Transverse colon (tissue), 4 donors: ENCODE data around the gene NUDT8. TPM values are rescaled to one million over a fixed set of nuclear protein-coding genes. Genes with fewer than 3 reads are reported as not detected.
"Not testable (repeated sequence)": the region's sequence is repeated elsewhere in the genome, so short reads cannot be mapped to it uniquely, and the experiment has no call there.

Experiments
- DNase-seq: peaks from one replicate; pipeline ENCODE4 v3.0.0-alpha.2; 2019
- H3K27ac ChIP-seq, 4 donors: fragments of 200-600 bp; sonication (generic); 2 replicates each; pipeline ENCODE4 v1.5.1; 2016 to 2018; ENCODE audit warnings: inconsistent platforms in 4 of 4
- H3K27me3 ChIP-seq: fragments of 200-600 bp; sonication (generic); 2 replicates; pipeline ENCODE4 v1.5.1; 2017; ENCODE audit warnings: inconsistent platforms
- H3K36me3 ChIP-seq, 4 donors: fragments of 200-600 bp; sonication (generic); 2 replicates each; pipeline ENCODE4 v1.5.1; 2017 to 2019; ENCODE audit warnings: inconsistent platforms in 4 of 4
- H3K4me1 ChIP-seq, 4 donors: fragments of 200-600 bp; sonication (generic); 2 replicates each; pipeline ENCODE4 v1.5.1; 2017 to 2020; ENCODE audit warnings: inconsistent platforms in 4 of 4
- H3K4me3 ChIP-seq, 4 donors: fragments of 200-600 bp; sonication (generic); 1 replicate in 1 of 4; 2 replicates in 3 of 4; pipeline versions ENCODE4 v1.5.1 to v1.6.1; 2017 to 2019; ENCODE audit warnings: inconsistent platforms in 4 of 4
- H3K9me3 ChIP-seq, 2 donors: fragments of 200-600 bp; sonication (generic); 2 replicates each; pipeline ENCODE4 v1.5.1; 2017 to 2019; ENCODE audit warnings: inconsistent platforms in 2 of 2
- EP300 ChIP-seq: sonication (generic); formaldehyde crosslinking; IDR thresholded peaks from one replicate; pipeline ENCODE4 v1.6.1; 2017; ENCODE audit warnings: antibody characterized with exemption, low read depth
- POLR2A ChIP-seq: fragments of 450-650 bp; IDR thresholded peaks from one replicate; pipeline ENCODE4 v1.6.1; 2016; ENCODE audit warnings: antibody characterized with exemption, mild to moderate bottlenecking, moderate library complexity
- POLR2AphosphoS5 ChIP-seq, 3 donors: sonication (generic); formaldehyde crosslinking; IDR thresholded peaks; one replicate each; pipeline ENCODE4 v1.6.1; 2016; ENCODE audit warnings: antibody characterized with exemption in 3 of 3
- WGBS, 2 donors: methylation state at CpG; one replicate each; pipeline ENCODE4 v1.1.5; 2018; ENCODE audit warnings: low coverage in 1 of 2; 5-methylcytosine and 5-hydroxymethylcytosine counted together
- in situ Hi-C, 4 donors: fragments of 200-750 bp; cut with MboI; loops; one replicate each; pipeline versions ENCODE4 v1.15.0 to v1.15.1; 2017; ENCODE audit warnings: low sequenced_read_pairs in 3 of 4, low pct_ligation_motif_present in 1 of 4, low pct_unique_long_range_greater_than_20kb in 1 of 4
- intact Hi-C: fragments of 100-400 bp; cut with DNase I; formaldehyde crosslinking; loops from one replicate; pipeline ENCODE4 v1.15.1; 2023; ENCODE audit warnings: low total_unique reads
- total RNA-seq, 4 donors: library from RNA; depleted of rRNA; stranded (reverse); fragments of >200 nt; gene quantifications; one replicate each; pipeline ENCODE4 v1.1.0, GENCODE V29; 2016
- TF ChIP-seq, protein P1 (sequence below), 5 experiments: fragments of 200-600 bp in 3 of 5; fragments of 450-650 bp in 2 of 5; sonication (generic) in 3 of 5; IDR thresholded peaks; 1 replicate in 2 of 5; 2 replicates in 3 of 5; pipeline ENCODE4 v1.5.1; 2016 to 2017; ENCODE audit warnings: antibody characterized with exemption in 5 of 5, inconsistent platforms in 3 of 5, mild to moderate bottlenecking in 2 of 5, moderate library complexity in 1 of 5

The NUDT8 gene
- total RNA-seq, 4 donors from 2014 or later, result 21.3 to 68.5 (median 26.9) TPM

DNA sequence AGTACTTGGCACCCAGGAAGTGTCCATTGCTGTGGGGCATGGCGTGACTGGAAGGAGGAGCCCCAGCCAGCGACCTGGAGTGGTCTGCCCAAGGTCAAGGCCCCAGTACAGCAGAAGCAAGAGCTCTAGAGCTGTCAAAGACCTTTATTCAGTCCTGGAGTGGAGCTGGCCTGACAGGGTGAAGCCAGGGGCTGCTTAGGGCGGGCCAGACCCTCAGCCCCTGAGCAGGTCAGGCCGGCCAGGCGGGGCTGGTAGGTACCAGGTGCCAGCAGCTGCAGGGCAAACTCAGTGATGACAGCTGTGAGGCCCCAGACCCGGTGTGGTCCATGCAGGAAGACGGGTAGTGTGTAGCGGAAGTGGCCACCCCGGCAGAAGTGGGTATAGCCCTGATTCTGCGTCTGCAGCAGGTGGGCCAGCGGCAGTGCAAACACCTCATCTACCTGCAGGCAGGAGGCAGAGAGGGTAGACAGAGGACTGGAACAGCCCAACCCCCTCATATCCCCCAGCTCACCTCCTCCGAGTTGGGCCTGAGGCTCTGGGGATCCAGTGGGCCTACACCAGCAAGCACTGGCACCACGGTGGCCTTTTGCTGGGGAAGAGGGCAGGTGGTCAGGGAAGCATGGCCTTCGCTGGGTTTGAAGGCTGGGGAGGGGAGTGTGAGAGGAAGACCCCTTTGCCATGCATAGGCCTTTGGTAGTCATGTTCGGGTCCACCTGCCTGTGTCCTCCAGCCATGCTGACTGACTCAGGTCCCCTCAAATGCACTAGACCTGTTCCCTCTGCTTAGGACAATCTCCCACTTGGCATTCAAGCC lies 1.7 kb downstream of the NUDT8 start:
- intact Hi-C loops (loop anchor here (2.0 kb wide), 1 partner anchor 161 kb away; no protein-coding TSS in a partner anchor), in situ Hi-C loops (loop anchor here in 1 of 4 donors (5.0 kb wide), 1 partner anchor 34 kb away; no protein-coding TSS in a partner anchor)
- H3K36me3 ChIP-seq, result no peaks in the 10 kb centered on the region
- peaks cover 9 to 33% (median 29%) of the 10 kb centered on the region in 4 donors for H3K4me1 ChIP-seq
- TF ChIP-seq POLR2A (no peak), POLR2AphosphoS5 (IDR thresholded peaks at IDR 0.05) (no peak), EP300 (no peak)
- TF ChIP-seq, protein P1, sequence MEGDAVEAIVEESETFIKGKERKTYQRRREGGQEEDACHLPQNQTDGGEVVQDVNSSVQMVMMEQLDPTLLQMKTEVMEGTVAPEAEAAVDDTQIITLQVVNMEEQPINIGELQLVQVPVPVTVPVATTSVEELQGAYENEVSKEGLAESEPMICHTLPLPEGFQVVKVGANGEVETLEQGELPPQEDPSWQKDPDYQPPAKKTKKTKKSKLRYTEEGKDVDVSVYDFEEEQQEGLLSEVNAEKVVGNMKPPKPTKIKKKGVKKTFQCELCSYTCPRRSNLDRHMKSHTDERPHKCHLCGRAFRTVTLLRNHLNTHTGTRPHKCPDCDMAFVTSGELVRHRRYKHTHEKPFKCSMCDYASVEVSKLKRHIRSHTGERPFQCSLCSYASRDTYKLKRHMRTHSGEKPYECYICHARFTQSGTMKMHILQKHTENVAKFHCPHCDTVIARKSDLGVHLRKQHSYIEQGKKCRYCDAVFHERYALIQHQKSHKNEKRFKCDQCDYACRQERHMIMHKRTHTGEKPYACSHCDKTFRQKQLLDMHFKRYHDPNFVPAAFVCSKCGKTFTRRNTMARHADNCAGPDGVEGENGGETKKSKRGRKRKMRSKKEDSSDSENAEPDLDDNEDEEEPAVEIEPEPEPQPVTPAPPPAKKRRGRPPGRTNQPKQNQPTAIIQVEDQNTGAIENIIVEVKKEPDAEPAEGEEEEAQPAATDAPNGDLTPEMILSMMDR (IDR thresholded peaks at IDR 0.05), result no peak
- no peaks in the 10 kb centered on the region for H3K9me3 ChIP-seq
- no peak overlapping the region for H3K27ac ChIP-seq
- H3K27me3 ChIP-seq, result no peaks in the 10 kb centered on the region
- no peak overlapping the region for H3K4me3 ChIP-seq
- DNase-seq, result no peak
- WGBS, 2 donors, result 91 to 100% methylated on average over 1 to 15 of the region's 15 CpGs

DNA sequence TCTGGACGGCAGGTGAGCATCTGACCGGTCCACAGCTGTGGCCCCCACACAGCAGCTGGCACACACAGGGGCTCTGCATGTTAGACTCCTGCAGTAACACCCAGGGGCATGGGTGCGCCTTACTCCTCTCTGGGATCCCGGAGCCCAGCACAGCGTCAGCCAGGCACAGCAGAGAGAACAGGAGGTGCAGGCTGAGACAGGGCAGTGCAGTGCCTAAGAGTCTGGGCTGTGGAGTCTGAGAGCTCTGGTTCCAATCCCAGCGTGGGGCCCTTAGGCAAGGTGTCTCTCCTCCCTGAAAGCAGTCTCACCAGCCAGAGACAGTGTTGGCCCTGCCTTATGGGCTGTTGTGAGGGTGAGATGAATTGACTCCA lies 2.3 kb downstream of the NUDT8 start:
- no peaks in the 10 kb centered on the region for H3K9me3 ChIP-seq
- no peak overlapping the region for H3K27ac ChIP-seq
- TF ChIP-seq, protein P1 (IDR thresholded peaks at IDR 0.05), result no peak
- TF ChIP-seq EP300, result no peak
- no peak for TF ChIP-seq POLR2AphosphoS5 (IDR thresholded peaks at IDR 0.05)
- no peak for TF ChIP-seq POLR2A
- WGBS, 2 donors, result 85% methylated on average over 6 of the region's 6 CpGs; no CpG with 5 or more reads in 1 of the 2 donors
- intact Hi-C loops, result no loop called here
- no peaks in the 10 kb centered on the region for H3K36me3 ChIP-seq
- no peak for DNase-seq
- in situ Hi-C loops, result loop anchor here in 1 of 4 donors (5.0 kb wide), 1 partner anchor 35 kb away; no protein-coding TSS in a partner anchor
- H3K27me3 ChIP-seq, result no peaks in the 10 kb centered on the region
- H3K4me3 ChIP-seq, result no peak overlapping the region
- peaks cover 9 to 30% (median 26%) of the 10 kb centered on the region in 4 donors for H3K4me1 ChIP-seq

DNA sequence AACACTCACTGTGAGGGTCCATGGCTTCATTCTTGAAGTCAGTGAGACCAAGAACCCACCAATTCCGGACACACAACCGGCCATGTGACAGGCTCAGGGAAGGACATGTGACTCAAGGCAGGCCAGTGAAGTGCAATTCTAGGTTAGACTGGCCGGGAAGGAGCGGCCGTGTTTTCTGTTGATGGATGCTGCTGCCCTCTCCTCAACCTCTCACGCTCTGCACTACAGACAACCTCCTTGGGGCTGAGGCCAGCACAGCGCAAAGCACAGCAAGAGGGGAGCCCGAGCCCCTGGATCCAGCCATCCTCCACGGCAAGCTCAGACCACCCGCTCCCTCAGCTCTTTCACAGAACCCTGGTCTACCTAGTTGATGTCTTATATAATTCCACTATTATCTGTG lies 2.8 kb downstream of the NUDT8 start:
- no peaks in the 10 kb centered on the region for H3K27me3 ChIP-seq
- intact Hi-C loops (no loop called here), in situ Hi-C loops (loop anchor here in 1 of 4 donors (5.0 kb wide), 1 partner anchor 35 kb away; no protein-coding TSS in a partner anchor)
- peaks cover 9 to 27% (median 22%) of the 10 kb centered on the region in 4 donors for H3K4me1 ChIP-seq
- TF ChIP-seq, protein P1 (IDR thresholded peaks at IDR 0.05), result no peak
- TF ChIP-seq POLR2A (no peak), EP300 (no peak), POLR2AphosphoS5 (IDR thresholded peaks at IDR 0.05) (no peak)
- no peaks in the 10 kb centered on the region for H3K36me3 ChIP-seq
- DNase-seq, result no peak
- H3K27ac ChIP-seq, result no peak overlapping the region
- no peak overlapping the region for H3K4me3 ChIP-seq
- WGBS, 2 donors, result 91% methylated on average over 10 of the region's 10 CpGs; no CpG with 5 or more reads in 1 of the 2 donors
- H3K9me3 ChIP-seq, result no peaks in the 10 kb centered on the region

DNA sequence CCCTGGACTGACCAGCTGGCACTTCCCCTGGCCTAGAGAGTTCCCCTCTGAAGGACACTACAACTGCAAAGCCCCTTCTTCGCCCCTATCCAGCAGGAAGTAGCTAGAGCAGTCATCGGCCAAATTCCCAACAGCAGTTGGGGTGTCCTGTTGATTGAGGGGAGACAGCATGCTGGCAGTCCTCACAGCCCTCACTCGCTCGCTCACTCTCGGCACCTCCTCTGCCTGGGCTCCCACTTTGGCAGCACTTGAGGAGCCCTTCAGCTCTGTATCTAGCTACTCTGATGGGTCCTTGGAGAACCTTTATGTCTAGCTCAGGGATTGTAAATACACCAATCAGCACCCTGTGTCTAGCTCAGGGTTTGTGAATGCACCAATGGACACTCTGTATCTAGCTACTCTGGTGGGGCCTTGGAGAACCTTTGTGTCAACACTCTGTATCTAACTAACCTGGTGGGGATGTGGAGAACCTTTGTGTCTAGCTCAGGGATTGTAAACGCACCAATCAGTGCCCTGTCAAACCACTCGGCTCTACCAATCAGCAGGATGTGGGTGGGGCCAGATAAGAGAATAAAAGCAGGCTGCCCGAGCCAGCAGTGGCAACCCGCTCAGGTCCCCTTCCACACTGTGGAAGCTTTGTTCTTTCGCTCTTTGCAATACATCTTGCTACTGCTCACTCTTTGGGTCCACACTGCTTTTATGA lies 3.5 kb downstream of the NUDT8 start:
- peaks cover 6 to 22% (median 16%) of the 10 kb centered on the region in 4 donors for H3K4me1 ChIP-seq
- H3K4me3 ChIP-seq, H3K27ac ChIP-seq, DNase-seq, H3K9me3 ChIP-seq, H3K27me3 ChIP-seq, H3K36me3 ChIP-seq, intact Hi-C loops: not testable (repeated sequence)
- 93 to 100% methylated on average over 3 to 10 of the region's 10 CpGs for WGBS, 2 donors
- in situ Hi-C loops, result loop anchor here in 1 of 4 donors (5.0 kb wide), 1 partner anchor 36 kb away; no protein-coding TSS in a partner anchor

DNA sequence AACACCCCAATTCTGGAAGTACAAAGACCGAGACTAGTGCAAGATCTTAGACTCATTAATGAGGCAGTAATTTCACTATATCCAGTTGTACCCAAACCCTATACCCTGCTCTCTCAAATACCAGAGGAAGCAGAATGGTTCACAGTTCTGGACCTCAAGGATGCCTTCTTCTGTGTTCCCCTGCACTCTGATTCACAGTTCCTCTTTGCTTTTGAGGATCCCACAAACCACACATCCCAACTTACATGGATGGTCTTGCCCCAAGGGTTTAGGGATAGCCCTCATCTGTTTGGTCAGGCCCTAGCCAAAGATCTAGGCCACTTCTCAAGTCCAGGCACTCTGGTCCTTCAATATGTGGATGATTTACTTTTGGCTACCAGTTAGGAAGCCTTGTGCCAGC lies 5.9 kb downstream of the NUDT8 start:
- DNase-seq, H3K4me1 ChIP-seq, H3K27ac ChIP-seq, H3K36me3 ChIP-seq, H3K27me3 ChIP-seq, in situ Hi-C loops, intact Hi-C loops, H3K4me3 ChIP-seq, H3K9me3 ChIP-seq: not testable (repeated sequence)
- WGBS, 2 donors, result 100% methylated on average over 1 of the region's 1 CpG; no CpG with 5 or more reads in 1 of the 2 donors

DNA sequence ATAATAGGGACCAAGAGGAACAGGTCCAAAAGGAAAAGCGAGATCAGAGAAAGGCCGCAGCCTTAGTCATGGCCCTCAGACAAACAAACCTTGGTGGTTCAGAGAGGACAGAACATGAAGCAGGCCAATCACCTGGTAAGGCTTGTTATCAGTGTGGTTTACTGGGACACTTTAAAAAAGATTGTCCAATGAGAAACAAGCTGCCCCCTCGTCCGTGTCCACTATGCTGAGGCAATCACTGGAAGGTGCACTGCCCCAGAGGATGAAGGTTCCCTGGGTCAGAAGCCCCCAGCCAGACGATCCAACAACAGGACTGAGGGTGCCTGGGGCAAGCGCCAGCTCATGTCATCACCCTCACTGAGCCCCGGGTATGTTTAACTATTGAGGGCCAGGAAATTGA lies 6.8 kb downstream of the NUDT8 start:
- H3K27ac ChIP-seq, H3K4me1 ChIP-seq, H3K36me3 ChIP-seq, H3K9me3 ChIP-seq, DNase-seq, intact Hi-C loops, H3K27me3 ChIP-seq, in situ Hi-C loops, H3K4me3 ChIP-seq: not testable (repeated sequence)
- WGBS, 2 donors, result 69% methylated on average over 7 of the region's 7 CpGs; no CpG with 5 or more reads in 1 of the 2 donors

DNA sequence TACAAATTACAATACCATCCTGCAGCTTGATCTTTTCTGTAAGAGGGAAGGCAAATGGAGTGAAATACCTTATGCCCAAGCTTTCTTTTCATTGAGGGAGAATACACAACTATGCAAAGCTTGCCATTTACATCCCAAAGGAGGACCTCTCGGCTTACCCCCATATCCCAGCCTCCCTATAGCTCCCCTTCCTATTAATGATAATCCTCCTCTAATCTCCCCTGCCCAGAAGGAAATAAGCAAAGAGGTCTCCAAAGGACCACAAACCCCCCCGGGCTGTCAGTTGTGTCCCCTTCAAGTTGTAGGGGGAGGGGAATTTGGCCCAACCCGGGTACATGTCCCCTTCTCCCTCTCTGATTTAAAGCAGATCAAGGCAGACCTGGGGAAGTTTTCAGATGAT lies 7.8 kb downstream of the NUDT8 start:
- DNase-seq, intact Hi-C loops, H3K27me3 ChIP-seq, H3K4me3 ChIP-seq, H3K9me3 ChIP-seq, H3K36me3 ChIP-seq, H3K4me1 ChIP-seq, H3K27ac ChIP-seq, in situ Hi-C loops: not testable (repeated sequence)
- WGBS, 2 donors, result 87% methylated on average over 3 of the region's 3 CpGs; no CpG with 5 or more reads in 1 of the 2 donors
